ENCODE results near the gene OSBPL8. TPM values are rescaled to one million over a fixed set of nuclear protein-coding genes. Genes with fewer than 3 reads are reported as not detected.

The OSBPL8 gene
- total and polyA plus RNA-seq, 2 donors (not counting 1 experiment from before 2014, with no cell fraction given) = 11.1 to 112 TPM

DNA sequence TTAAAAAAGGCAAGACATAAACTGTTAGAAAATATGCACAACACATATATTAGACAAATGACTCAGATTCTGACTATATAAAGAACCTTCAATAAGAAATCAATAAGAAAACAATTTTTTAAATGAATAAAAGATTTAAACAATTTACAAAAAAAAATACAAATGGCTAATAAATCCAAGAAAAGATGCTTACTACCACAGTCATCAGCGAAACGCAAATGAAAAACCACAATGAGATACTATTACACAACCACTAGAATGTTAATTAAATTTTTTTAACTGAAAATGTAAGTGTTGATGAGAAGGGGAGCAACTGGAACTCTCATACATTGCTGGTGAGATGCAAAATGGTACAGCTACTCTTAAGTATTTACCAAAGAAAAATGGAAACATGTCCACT lies 24.4 kb downstream of the OSBPL8 start:
- no peak overlapping the region for H3K27ac ChIP-seq (ENCODE audit: low read length in 2 of 2)
- no peak overlapping the region for H3K4me2 ChIP-seq (replicated peaks; ENCODE audit: low read depth, low read length, poor library complexity, severe bottlenecking)
- Mint-ChIP-seq H3K27ac (no peak overlapping the region), H3K27me3 (no peaks in the 10 kb centered on the region), H3K4me3 (no peak overlapping the region), H3K9me3 (ENCODE audit: insufficient read depth) (peaks cover 2% of the 10 kb centered on the region), H3K4me1 (peaks cover 33% of the 10 kb centered on the region)
- H3K27me3 ChIP-seq (replicated peaks in 1 of 4; ENCODE audit: control extremely low read depth in 1 of 4, control insufficient read depth in 3 of 4, insufficient read depth in 4 of 4, low read length in 3 of 4) = no peaks in the 10 kb centered on the region
- POLR2A ChIA-PET = no interaction called here
- CTCF ChIA-PET = no interaction called here
- peaks cover 19% of the 10 kb centered on the region for H4K20me1 ChIP-seq (ENCODE audit: control insufficient read depth, insufficient read depth, low read length, poor library complexity, severe bottlenecking)
- H3K9ac ChIP-seq (ENCODE audit: low read length) = no peak overlapping the region
- H3K36me3 ChIP-seq (replicated peaks in 1 of 2; ENCODE audit: control extremely low read depth in 1 of 2, control insufficient read depth in 1 of 2, extremely low read depth in 1 of 2, insufficient read depth in 2 of 2, low read length in 1 of 2) = peaks cover 8 to 10% of the 10 kb centered on the region in 2 experiments
- no peaks in the 10 kb centered on the region for H3K4me1 ChIP-seq (ENCODE audit: control insufficient read depth in 2 of 2, insufficient read depth in 2 of 2, low read length in 2 of 2)
- no peak for TF ChIP-seq EZH2 (IDR thresholded peaks at IDR 0.05; ENCODE audit: borderline replicate concordance, insufficient read depth, low read depth, low read length, poor library complexity, severe bottlenecking)
- TF ChIP-seq, protein P1, sequence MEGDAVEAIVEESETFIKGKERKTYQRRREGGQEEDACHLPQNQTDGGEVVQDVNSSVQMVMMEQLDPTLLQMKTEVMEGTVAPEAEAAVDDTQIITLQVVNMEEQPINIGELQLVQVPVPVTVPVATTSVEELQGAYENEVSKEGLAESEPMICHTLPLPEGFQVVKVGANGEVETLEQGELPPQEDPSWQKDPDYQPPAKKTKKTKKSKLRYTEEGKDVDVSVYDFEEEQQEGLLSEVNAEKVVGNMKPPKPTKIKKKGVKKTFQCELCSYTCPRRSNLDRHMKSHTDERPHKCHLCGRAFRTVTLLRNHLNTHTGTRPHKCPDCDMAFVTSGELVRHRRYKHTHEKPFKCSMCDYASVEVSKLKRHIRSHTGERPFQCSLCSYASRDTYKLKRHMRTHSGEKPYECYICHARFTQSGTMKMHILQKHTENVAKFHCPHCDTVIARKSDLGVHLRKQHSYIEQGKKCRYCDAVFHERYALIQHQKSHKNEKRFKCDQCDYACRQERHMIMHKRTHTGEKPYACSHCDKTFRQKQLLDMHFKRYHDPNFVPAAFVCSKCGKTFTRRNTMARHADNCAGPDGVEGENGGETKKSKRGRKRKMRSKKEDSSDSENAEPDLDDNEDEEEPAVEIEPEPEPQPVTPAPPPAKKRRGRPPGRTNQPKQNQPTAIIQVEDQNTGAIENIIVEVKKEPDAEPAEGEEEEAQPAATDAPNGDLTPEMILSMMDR (IDR thresholded peaks at IDR 0.05) = no peak
- no peak for DNase-seq
- ATAC-seq (ENCODE audit: low read depth) = no peak
- H3K4me3 ChIP-seq (ENCODE audit: control extremely low read depth in 1 of 5, extremely low read depth in 1 of 5, insufficient read depth in 1 of 5, low read depth in 2 of 5, low read length in 4 of 5) = no peak overlapping the region
- H2AFZ ChIP-seq (ENCODE audit: insufficient read depth, low read depth, low read length, poor library complexity, severe bottlenecking) = no peak overlapping the region
- intact Hi-C loops (cut with micrococcal nuclease) = no loop called here
- H3K9me3 ChIP-seq (ENCODE audit: control extremely low read depth in 1 of 3, control insufficient read depth in 2 of 3, insufficient read depth in 1 of 3, low read length in 2 of 3) = peaks cover 0 to 2% (median 2%) of the 10 kb centered on the region in 3 donors
- H3K79me2 ChIP-seq (ENCODE audit: control insufficient read depth, insufficient read depth, low read length) = peaks cover 95% of the 10 kb centered on the region
- no CpG with 5 or more reads among the region's 2 CpGs for WGBS (ENCODE audit: insufficient coverage)

DNA sequence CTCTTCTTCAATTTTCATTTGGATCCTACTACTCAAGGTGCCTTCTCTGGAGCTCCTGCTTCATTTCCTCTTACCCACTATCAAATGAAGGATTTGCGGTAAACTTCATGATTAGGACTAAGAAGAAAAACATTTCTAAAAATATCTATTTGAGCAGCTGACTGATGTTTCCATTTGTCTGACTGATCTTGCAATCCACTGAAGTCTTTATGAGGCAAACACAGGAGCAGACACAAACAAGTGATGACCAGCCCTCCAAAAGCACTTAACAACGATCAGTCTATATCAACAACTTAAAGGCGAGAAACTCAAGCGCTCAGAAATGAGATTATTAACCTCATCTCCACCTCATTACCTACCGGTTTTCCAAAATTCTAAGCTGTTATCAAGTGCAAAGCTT lies 26.2 kb downstream of the OSBPL8 start:
- H3K27ac Mint-ChIP-seq = no peak overlapping the region
- H3K27ac ChIP-seq (ENCODE audit: low read length in 2 of 2) = no peak overlapping the region
- H3K4me2 ChIP-seq (replicated peaks; ENCODE audit: low read depth, low read length, poor library complexity, severe bottlenecking) = no peak overlapping the region
- ChIA-PET CTCF (no interaction called here), POLR2A (no interaction called here)
- H3K4me3 Mint-ChIP-seq = no peak overlapping the region
- H3K9ac ChIP-seq (ENCODE audit: low read length) = no peak overlapping the region
- ATAC-seq (ENCODE audit: low read depth) (no peak), DNase-seq (no peak)
- 100% methylated on average over 1 of the region's 5 CpGs for WGBS (ENCODE audit: insufficient coverage)
- no peak for TF ChIP-seq EZH2 (IDR thresholded peaks at IDR 0.05; ENCODE audit: borderline replicate concordance, insufficient read depth, low read depth, low read length, poor library complexity, severe bottlenecking)
- TF ChIP-seq, protein P1 (IDR thresholded peaks at IDR 0.05) = no peak
- no peaks in the 10 kb centered on the region for H3K4me1 ChIP-seq (ENCODE audit: control insufficient read depth in 2 of 2, insufficient read depth in 2 of 2, low read length in 2 of 2)
- H3K27me3 Mint-ChIP-seq = no peaks in the 10 kb centered on the region
- H3K9me3 ChIP-seq (ENCODE audit: control extremely low read depth in 1 of 3, control insufficient read depth in 2 of 3, insufficient read depth in 1 of 3, low read length in 2 of 3) = peaks cover 0 to 2% (median 2%) of the 10 kb centered on the region in 3 donors
- peaks cover 2% of the 10 kb centered on the region for H3K9me3 Mint-ChIP-seq (ENCODE audit: insufficient read depth)
- no peak overlapping the region for H3K4me3 ChIP-seq (ENCODE audit: control extremely low read depth in 1 of 5, extremely low read depth in 1 of 5, insufficient read depth in 1 of 5, low read depth in 2 of 5, low read length in 4 of 5)
- H2AFZ ChIP-seq (ENCODE audit: insufficient read depth, low read depth, low read length, poor library complexity, severe bottlenecking) = no peak overlapping the region
- intact Hi-C loops (cut with micrococcal nuclease) = loop anchor here (2.0 kb wide), 1 partner anchor 13 kb away; no protein-coding TSS in a partner anchor
- H3K36me3 ChIP-seq (replicated peaks in 1 of 2; ENCODE audit: control extremely low read depth in 1 of 2, control insufficient read depth in 1 of 2, extremely low read depth in 1 of 2, insufficient read depth in 2 of 2, low read length in 1 of 2) = peaks cover 8 to 12% of the 10 kb centered on the region in 2 experiments
- no peaks in the 10 kb centered on the region for H3K27me3 ChIP-seq (replicated peaks in 1 of 4; ENCODE audit: control extremely low read depth in 1 of 4, control insufficient read depth in 3 of 4, insufficient read depth in 4 of 4, low read length in 3 of 4)
- H3K79me2 ChIP-seq (ENCODE audit: control insufficient read depth, insufficient read depth, low read length) = peaks cover 95% of the 10 kb centered on the region
- H4K20me1 ChIP-seq (ENCODE audit: control insufficient read depth, insufficient read depth, low read length, poor library complexity, severe bottlenecking) = peaks cover 22% of the 10 kb centered on the region
- H3K4me1 Mint-ChIP-seq = peaks cover 39% of the 10 kb centered on the region

All from B cell (primary cell).